Activated CD8-positive, alpha-beta memory T cell treated with anti-CD3 and anti-CD28 coated beads for 36 hours (primary cell): ENCODE measurements around the gene KRTAP10-9. TPM values are rescaled to one million over a fixed set of nuclear protein-coding genes. Genes with fewer than 3 reads are reported as not detected.

Source experiments
- total RNA-seq, 2 experiments: library from RNA; stranded (reverse); gene quantifications; one replicate each; pipeline ENCODE4 v1.2.3, GENCODE V29; 2021

The KRTAP10-9 gene
- total RNA-seq, 2 experiments from 2014 or later = not detected

Other genes starting within 250 kb of the KRTAP10-9 start
- gene LRRC3, start 171.6 kb upstream of the KRTAP10-9 start, total RNA-seq = 1 to 10 TPM; 1.0 TPM
- gene KRTAP10-1, start 86.9 kb upstream of the KRTAP10-9 start, total RNA-seq = not detected
- gene KRTAP10-2, start 75.6 kb upstream of the KRTAP10-9 start, total RNA-seq = not detected
- gene KRTAP10-3, start 68.3 kb upstream of the KRTAP10-9 start, total RNA-seq = not detected
- not detected for gene KRTAP10-4, start 53.4 kb upstream of the KRTAP10-9 start, total RNA-seq
- gene KRTAP10-5, start 46.5 kb upstream of the KRTAP10-9 start, total RNA-seq = not detected
- gene KRTAP10-6, start 34.6 kb upstream of the KRTAP10-9 start, total RNA-seq = not detected
- not detected for gene KRTAP10-7, start 26.5 kb upstream of the KRTAP10-9 start, total RNA-seq
- gene KRTAP10-8, start 15.0 kb upstream of the KRTAP10-9 start, total RNA-seq = not detected
- not detected for gene KRTAP10-10, start 10.3 kb downstream of the KRTAP10-9 start, total RNA-seq
- not detected for gene KRTAP10-11, start 19.3 kb downstream of the KRTAP10-9 start, total RNA-seq
- not detected for gene KRTAP12-4, start 27.6 kb downstream of the KRTAP10-9 start, total RNA-seq
- not detected for gene KRTAP12-3, start 30.8 kb downstream of the KRTAP10-9 start, total RNA-seq
- not detected for gene KRTAP12-2, start 39.8 kb downstream of the KRTAP10-9 start, total RNA-seq
- gene KRTAP12-1, start 55.1 kb downstream of the KRTAP10-9 start, total RNA-seq = not detected
- not detected for gene KRTAP10-12, start 70.1 kb downstream of the KRTAP10-9 start, total RNA-seq
- gene TSPEAR, start 84.5 kb downstream of the KRTAP10-9 start, total RNA-seq = not detected
- 100 to 1,000 TPM; 119 to 121 TPM for gene UBE2G2, start 174.7 kb downstream of the KRTAP10-9 start, total RNA-seq
- gene SUMO3, start 191.0 kb downstream of the KRTAP10-9 start, total RNA-seq = 10 to 100 TPM; 81.6 to 83.1 TPM
- 10 to 100 TPM; 42.3 to 45.3 TPM for gene PTTG1IP, start 246.6 kb downstream of the KRTAP10-9 start, total RNA-seq